ENCODE results near the gene PLA2G6. TPM values are rescaled to one million over a fixed set of nuclear protein-coding genes. Genes with fewer than 3 reads are reported as not detected.

Gene PLA2G6
- total RNA-seq, 1 experiment from 2014 or later, result 6.0 TPM

GRCh38 chr22:38103641-38104040 is 78.0 kb downstream of the PLA2G6 start:
- no peaks in the 10 kb centered on the region for H3K4me1 ChIP-seq (ENCODE audit: insufficient read depth, low read length)
- H3K36me3 ChIP-seq (ENCODE audit: low read depth, low read length), result no peaks in the 10 kb centered on the region
- no peaks in the 10 kb centered on the region for H3F3A ChIP-seq (ENCODE audit: low read length, unreplicated experiment)
- H3K27ac ChIP-seq (ENCODE audit: low read length), result no peak overlapping the region
- intact Hi-C loops (cut with micrococcal nuclease), result no loop called here
- BruUV-seq (replicated peaks), result no TSS peak
- no peak overlapping the region for H3K4me3 ChIP-seq (ENCODE audit: low read length)
- H3K9me3 ChIP-seq (ENCODE audit: low read length), result no peaks in the 10 kb centered on the region
- ATAC-seq (no peak), DNase-seq (no peak)
- no peak overlapping the region for H3K9ac ChIP-seq (ENCODE audit: low read length)
- TF ChIP-seq EZH2phosphoT487 (IDR thresholded peaks at IDR 0.05; ENCODE audit: borderline replicate concordance, low read length) (no peak), EZH2 (IDR thresholded peaks at IDR 0.05; ENCODE audit: low read length, unreplicated experiment) (no peak), CTCF (conservative IDR thresholded peaks at IDR 0.05; ENCODE audit: low read depth, low read length) (no peak)
- ChIA-PET CTCF (interaction anchor here (0.5 to 0.9 kb wide), 4 partner anchors 51 to 245 kb away, joined by 3 to 8 read pairs (median 3); no protein-coding TSS in a partner anchor), POLR2A (ENCODE audit: unreplicated experiment) (no interaction called here)
- no peak overlapping the region for H3K4me2 ChIP-seq (ENCODE audit: low read length)
- no peak overlapping the region for H2AFZ ChIP-seq (ENCODE audit: low read length)
- no peaks in the 10 kb centered on the region for H4K20me1 ChIP-seq (ENCODE audit: low read length)
- H3K27me3 ChIP-seq (ENCODE audit: low read length), result no peaks in the 10 kb centered on the region
- no peaks in the 10 kb centered on the region for H3K79me2 ChIP-seq (ENCODE audit: low read length)
- no peaks in the 10 kb centered on the region for H3K9me2 ChIP-seq (replicated peaks; ENCODE audit: low read length)

GRCh38 chr22:38098410-38099249 is 83.0 kb downstream of the PLA2G6 start:
- CTCF ChIA-PET, result interaction anchor here (0.6 kb wide), 1 partner anchor 47 kb away, joined by 3 read pairs; no protein-coding TSS in a partner anchor
- H3K79me2 ChIP-seq (ENCODE audit: low read length), result no peaks in the 10 kb centered on the region
- no peak overlapping the region for H3K27ac ChIP-seq (ENCODE audit: low read length)
- no peaks in the 10 kb centered on the region for H3K9me2 ChIP-seq (replicated peaks; ENCODE audit: low read length)
- no peak overlapping the region for H3K4me3 ChIP-seq (ENCODE audit: low read length)
- BruUV-seq (replicated peaks), result no TSS peak
- DNase-seq (no peak), ATAC-seq (no peak)
- H3K36me3 ChIP-seq (ENCODE audit: low read depth, low read length), result no peaks in the 10 kb centered on the region
- no peaks in the 10 kb centered on the region for H3F3A ChIP-seq (ENCODE audit: low read length, unreplicated experiment)
- H3K9ac ChIP-seq (ENCODE audit: low read length), result no peak overlapping the region
- POLR2A ChIA-PET (ENCODE audit: unreplicated experiment), result no interaction called here
- intact Hi-C loops (cut with micrococcal nuclease), result no loop called here
- TF ChIP-seq EZH2phosphoT487 (IDR thresholded peaks at IDR 0.05; ENCODE audit: borderline replicate concordance, low read length) (no peak), CTCF (conservative IDR thresholded peaks at IDR 0.05; ENCODE audit: low read depth, low read length) (no peak), EZH2 (IDR thresholded peaks at IDR 0.05; ENCODE audit: low read length, unreplicated experiment) (no peak)
- H4K20me1 ChIP-seq (ENCODE audit: low read length), result no peaks in the 10 kb centered on the region
- no peak overlapping the region for H2AFZ ChIP-seq (ENCODE audit: low read length)
- H3K4me2 ChIP-seq (ENCODE audit: low read length), result no peak overlapping the region
- H3K27me3 ChIP-seq (ENCODE audit: low read length), result no peaks in the 10 kb centered on the region
- H3K9me3 ChIP-seq (ENCODE audit: low read length), result no peaks in the 10 kb centered on the region
- H3K4me1 ChIP-seq (ENCODE audit: insufficient read depth, low read length), result no peaks in the 10 kb centered on the region

All from PC-3 (cell line).